ENCODE measurements around the gene ATP5ME.
A peak's percentile ranks its signal among the peaks of the same experiment; 100 is the strongest.

ATP5ME gene

DNA sequence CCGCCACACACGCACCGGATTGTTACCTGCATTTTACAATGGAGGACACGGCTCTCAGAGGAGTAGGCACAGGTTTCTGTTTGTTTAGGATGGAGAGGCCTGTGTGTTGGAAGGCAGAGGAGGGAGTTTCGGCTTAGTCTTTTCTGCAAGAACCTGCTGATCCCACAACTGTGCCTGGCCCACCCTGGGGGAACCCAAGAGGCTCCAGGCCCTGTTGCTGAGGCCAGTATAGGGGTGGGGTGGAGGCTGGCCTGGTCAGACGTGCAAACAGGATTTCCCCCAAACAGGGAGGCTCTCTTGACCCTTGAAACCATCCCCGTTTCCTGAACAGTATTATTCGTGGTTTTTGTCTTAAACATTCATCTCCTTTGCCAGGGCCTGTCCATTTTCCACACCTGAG lies 15.6 kb upstream of the ATP5ME start:
- H3K27ac ChIP-seq, result peak overlapping the region; percentile 53
- no peak overlapping the region for H3K9ac ChIP-seq

DNA sequence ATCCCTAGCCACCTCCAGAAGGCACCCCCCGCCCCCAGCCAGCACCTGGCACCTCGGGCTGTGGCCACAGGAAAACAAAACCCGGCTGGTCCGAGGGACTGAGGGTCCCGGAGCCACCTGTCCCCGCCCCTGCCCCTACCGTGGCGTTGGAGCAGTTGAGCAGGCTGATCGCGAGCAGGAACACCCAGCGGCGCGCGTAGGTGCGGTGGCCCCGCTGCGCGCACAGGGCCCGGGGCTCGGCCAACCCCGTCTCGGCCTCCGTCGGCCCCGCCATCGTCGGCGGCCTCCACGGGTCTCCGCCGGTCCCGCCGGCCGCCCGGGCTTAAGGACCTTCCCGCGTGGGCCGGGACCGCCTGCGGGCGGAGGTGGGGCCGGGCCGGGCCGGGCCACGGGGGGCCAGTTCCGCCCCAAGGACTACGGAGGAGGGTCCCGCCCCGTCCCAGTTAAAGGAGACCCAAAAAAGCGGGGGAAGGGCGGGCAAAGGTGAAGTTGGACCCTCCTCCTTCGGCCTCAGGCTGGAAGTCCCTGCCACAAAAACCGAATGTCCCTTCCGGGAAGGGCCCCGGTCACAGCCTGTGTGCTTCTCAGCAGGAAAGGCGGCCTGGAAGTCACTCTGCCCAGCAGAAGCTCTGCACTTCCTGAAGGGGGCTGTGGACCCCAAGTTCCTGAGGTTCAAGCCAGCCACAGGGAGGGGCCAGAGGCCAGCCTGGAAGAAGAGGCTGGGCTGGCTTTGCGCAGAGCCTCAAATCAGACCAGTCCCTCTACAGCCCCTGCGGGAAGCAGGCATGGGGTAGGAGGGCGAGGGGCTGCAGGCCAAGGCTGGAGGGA lies 15.0 kb upstream of the ATP5ME start, which contains the start of gene SLC49A3:
Gene SLC49A3 (minus strand): TSS at position 298 of the 828 bp plus-strand sequence. CDS start 24 bp downstream, at position 274.
- Histone ChIP-seq H3K79me2 (no peaks in the 10 kb centered on the region), H3K4me1 (no peaks in the 10 kb centered on the region), H3K27ac (peak within 1 kb of the TSS; percentile 53), H3K4me2 (ENCODE audit: low read length) (peak within 1 kb of the TSS; percentile 26), H3K9me3 (ENCODE audit: control insufficient read depth, low read length) (no peaks in the 10 kb centered on the region), H3K27me3 (ENCODE audit: control insufficient read depth, insufficient read depth, low read length) (no peaks in the 10 kb centered on the region), H3K36me3 (ENCODE audit: control insufficient read depth, insufficient read depth, low read length) (no peaks in the 10 kb centered on the region), H3K9ac (no peak within 1 kb of the TSS), H3K4me3 (ENCODE audit: low read depth, low read length) (peak within 1 kb of the TSS; percentile 27), H2AFZ (peak within 1 kb of the TSS; percentile 46)
- TF ChIP-seq, protein P1, sequence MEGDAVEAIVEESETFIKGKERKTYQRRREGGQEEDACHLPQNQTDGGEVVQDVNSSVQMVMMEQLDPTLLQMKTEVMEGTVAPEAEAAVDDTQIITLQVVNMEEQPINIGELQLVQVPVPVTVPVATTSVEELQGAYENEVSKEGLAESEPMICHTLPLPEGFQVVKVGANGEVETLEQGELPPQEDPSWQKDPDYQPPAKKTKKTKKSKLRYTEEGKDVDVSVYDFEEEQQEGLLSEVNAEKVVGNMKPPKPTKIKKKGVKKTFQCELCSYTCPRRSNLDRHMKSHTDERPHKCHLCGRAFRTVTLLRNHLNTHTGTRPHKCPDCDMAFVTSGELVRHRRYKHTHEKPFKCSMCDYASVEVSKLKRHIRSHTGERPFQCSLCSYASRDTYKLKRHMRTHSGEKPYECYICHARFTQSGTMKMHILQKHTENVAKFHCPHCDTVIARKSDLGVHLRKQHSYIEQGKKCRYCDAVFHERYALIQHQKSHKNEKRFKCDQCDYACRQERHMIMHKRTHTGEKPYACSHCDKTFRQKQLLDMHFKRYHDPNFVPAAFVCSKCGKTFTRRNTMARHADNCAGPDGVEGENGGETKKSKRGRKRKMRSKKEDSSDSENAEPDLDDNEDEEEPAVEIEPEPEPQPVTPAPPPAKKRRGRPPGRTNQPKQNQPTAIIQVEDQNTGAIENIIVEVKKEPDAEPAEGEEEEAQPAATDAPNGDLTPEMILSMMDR (IDR thresholded peaks at IDR 0.05), result no peak

More for the DNA sequence above, 15.6 kb upstream of the ATP5ME start:
- TF ChIP-seq, protein P1 (IDR thresholded peaks at IDR 0.05), result no peak
- H3K4me1 ChIP-seq, result no peaks in the 10 kb centered on the region
- no peak overlapping the region for H3K4me2 ChIP-seq (ENCODE audit: low read length)
- H3K9me3 ChIP-seq (ENCODE audit: control insufficient read depth, low read length), result no peaks in the 10 kb centered on the region
- H3K79me2 ChIP-seq, result no peaks in the 10 kb centered on the region
- no peaks in the 10 kb centered on the region for H3K27me3 ChIP-seq (ENCODE audit: control insufficient read depth, insufficient read depth, low read length)
- H3K36me3 ChIP-seq (ENCODE audit: control insufficient read depth, insufficient read depth, low read length), result no peaks in the 10 kb centered on the region
- no peak overlapping the region for H3K4me3 ChIP-seq (ENCODE audit: low read depth, low read length)
- H2AFZ ChIP-seq, result peak overlapping the region; percentile 46

DNA sequence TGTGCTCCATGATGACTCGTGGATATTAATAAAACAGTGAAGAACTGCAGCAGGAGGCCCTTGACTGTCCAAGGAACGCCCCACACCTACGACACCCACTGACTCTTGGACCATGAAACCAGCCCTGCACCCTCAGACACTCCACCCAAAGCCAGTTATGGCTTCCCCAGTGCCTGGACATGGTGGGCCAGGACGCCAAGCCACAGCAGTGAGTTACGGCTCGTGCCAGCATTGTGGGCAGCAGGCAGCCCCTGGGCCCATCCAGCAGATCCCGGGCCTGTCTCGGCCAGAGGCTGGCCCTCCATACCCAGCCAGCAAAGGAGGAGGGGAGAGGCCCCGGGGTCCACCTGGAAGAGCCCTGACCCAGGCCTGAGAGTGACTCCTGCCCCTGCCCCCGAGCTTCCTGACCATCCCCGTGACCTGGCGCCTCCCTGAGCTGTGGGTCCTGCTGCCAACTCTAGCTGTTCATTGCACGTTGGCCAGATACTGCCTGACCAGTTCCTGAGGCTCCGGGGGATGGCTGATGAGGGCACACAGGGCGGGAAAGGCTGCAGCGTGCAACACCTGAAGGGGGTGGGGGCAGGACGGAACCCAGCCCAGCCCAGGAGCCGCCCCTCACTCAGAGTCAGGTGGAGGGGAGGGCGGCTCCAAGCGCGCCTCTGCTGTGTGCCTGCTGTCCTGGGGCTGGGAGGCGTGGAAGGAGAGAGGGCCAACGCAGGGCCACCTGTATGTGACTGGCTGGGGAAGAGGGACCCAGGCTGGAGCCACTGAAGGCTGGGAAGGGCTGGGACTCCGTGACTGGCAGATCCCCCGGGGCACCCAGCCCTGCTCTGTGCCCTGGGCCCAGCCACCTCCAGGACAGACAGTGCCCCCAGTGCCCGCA lies 14.1 kb upstream of the ATP5ME start:
- TF ChIP-seq, protein P1 (IDR thresholded peaks at IDR 0.05), result no peak
- no peaks in the 10 kb centered on the region for H3K27me3 ChIP-seq (ENCODE audit: control insufficient read depth, insufficient read depth, low read length)
- H3K9ac ChIP-seq, result no peak overlapping the region
- no peak overlapping the region for H3K27ac ChIP-seq
- no peak overlapping the region for H2AFZ ChIP-seq
- no peaks in the 10 kb centered on the region for H3K36me3 ChIP-seq (ENCODE audit: control insufficient read depth, insufficient read depth, low read length)
- no peaks in the 10 kb centered on the region for H3K79me2 ChIP-seq
- no peaks in the 10 kb centered on the region for H3K4me1 ChIP-seq
- no peak overlapping the region for H3K4me2 ChIP-seq (ENCODE audit: low read length)
- no peaks in the 10 kb centered on the region for H3K9me3 ChIP-seq (ENCODE audit: control insufficient read depth, low read length)
- H3K4me3 ChIP-seq (ENCODE audit: low read depth, low read length), result peak overlapping the region; percentile 27

- H3K4me3 ChIP-seq (ENCODE audit: low read depth, low read length), result no peak overlapping the region
- H3K9me3 ChIP-seq (ENCODE audit: control insufficient read depth, low read length), result no peaks in the 10 kb centered on the region
- H3K36me3 ChIP-seq (ENCODE audit: control insufficient read depth, insufficient read depth, low read length), result no peaks in the 10 kb centered on the region
- no peak overlapping the region for H3K9ac ChIP-seq
- H3K27me3 ChIP-seq (ENCODE audit: control insufficient read depth, insufficient read depth, low read length), result no peaks in the 10 kb centered on the region
- H3K27ac ChIP-seq, result no peak overlapping the region
- no peak overlapping the region for H3K4me2 ChIP-seq (ENCODE audit: low read length)
- H3K79me2 ChIP-seq, result no peaks in the 10 kb centered on the region
- H2AFZ ChIP-seq, result no peak overlapping the region
- H3K4me1 ChIP-seq, result no peaks in the 10 kb centered on the region
- TF ChIP-seq, protein P1 (IDR thresholded peaks at IDR 0.05), result no peak
Observed at GRCh38 chr4:687048-687970, 13.2 kb upstream of the ATP5ME start.

Data from parathyroid adenoma (tissue), 2 donors.